Measurements from ENCODE around the gene GALNTL6. TPM values are rescaled to one million over a fixed set of nuclear protein-coding genes. Genes with fewer than 3 reads are reported as not detected.

GALNTL6 gene
- polyA plus RNA-seq, 1 donor from 2014 or later, result 14.9 TPM

DNA sequence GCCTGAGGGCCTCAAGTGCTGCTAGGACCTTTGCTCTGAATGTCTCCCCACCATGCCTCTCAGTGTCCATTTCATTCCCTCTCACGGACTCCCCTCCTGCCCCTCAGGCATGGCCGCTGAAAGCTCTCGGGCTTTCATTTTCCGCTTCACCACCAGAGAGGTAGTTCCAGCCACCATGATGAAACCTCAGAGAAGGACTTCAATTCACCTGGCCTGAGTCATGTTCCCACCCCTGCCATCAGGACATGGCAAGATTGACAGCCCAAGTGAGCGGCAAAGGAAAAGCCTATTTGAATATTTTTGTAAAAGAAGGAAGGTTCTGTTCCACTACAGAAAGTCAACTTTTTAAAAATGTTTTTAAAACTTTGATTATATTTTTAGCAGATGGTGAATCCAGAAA is 1106.1 kb downstream of the GALNTL6 start:
- H3K27me3 ChIP-seq (ENCODE audit: insufficient read depth, low read depth, low read length), result no peaks in the 10 kb centered on the region
- H3K9me2 ChIP-seq (ENCODE audit: insufficient read depth, low read length), result no peaks in the 10 kb centered on the region
- H4K20me1 ChIP-seq (ENCODE audit: insufficient read depth), result no peaks in the 10 kb centered on the region
- no peak overlapping the region for H3K9ac ChIP-seq (ENCODE audit: low read length)
- H3K27ac ChIP-seq (ENCODE audit: low read length), result no peak overlapping the region
- H3K36me3 ChIP-seq (ENCODE audit: insufficient read depth, low read length), result no peaks in the 10 kb centered on the region
- no peaks in the 10 kb centered on the region for H3K79me2 ChIP-seq (replicated peaks; ENCODE audit: insufficient read depth, low read length)
- TF ChIP-seq TAF1 (IDR thresholded peaks at IDR 0.05; ENCODE audit: low read depth) (no peak), EP300 (conservative IDR thresholded peaks at IDR 0.05; ENCODE audit: poor library complexity, severe bottlenecking) (no peak), POLR2AphosphoS5 (IDR thresholded peaks at IDR 0.05) (no peak), CTCF (IDR thresholded peaks at IDR 0.05; ENCODE audit: poor library complexity, severe bottlenecking) (no peak), SMC3 (conservative IDR thresholded peaks at IDR 0.05; ENCODE audit: poor library complexity) (no peak), MXI1 (conservative IDR thresholded peaks at IDR 0.05; ENCODE audit: poor library complexity, severe bottlenecking) (no peak), RAD21 (conservative IDR thresholded peaks at IDR 0.05) (no peak), REST (IDR thresholded peaks at IDR 0.05; ENCODE audit: borderline replicate concordance) (no peak), EZH2 (IDR thresholded peaks at IDR 0.05; ENCODE audit: borderline replicate concordance, insufficient read depth, low read length, poor library complexity, severe bottlenecking) (no peak)
- no peaks in the 10 kb centered on the region for H3F3A ChIP-seq (ENCODE audit: insufficient read depth, low read length, poor library complexity, severe bottlenecking)
- H2AFZ ChIP-seq (ENCODE audit: low read depth, low read length), result no peak overlapping the region
- no peak overlapping the region for H3K4me2 ChIP-seq (ENCODE audit: low read length)
- no peaks in the 10 kb centered on the region for H3K9me3 ChIP-seq (ENCODE audit: low read length)
- no peak overlapping the region for H3K4me3 ChIP-seq (ENCODE audit: low read length)

DNA sequence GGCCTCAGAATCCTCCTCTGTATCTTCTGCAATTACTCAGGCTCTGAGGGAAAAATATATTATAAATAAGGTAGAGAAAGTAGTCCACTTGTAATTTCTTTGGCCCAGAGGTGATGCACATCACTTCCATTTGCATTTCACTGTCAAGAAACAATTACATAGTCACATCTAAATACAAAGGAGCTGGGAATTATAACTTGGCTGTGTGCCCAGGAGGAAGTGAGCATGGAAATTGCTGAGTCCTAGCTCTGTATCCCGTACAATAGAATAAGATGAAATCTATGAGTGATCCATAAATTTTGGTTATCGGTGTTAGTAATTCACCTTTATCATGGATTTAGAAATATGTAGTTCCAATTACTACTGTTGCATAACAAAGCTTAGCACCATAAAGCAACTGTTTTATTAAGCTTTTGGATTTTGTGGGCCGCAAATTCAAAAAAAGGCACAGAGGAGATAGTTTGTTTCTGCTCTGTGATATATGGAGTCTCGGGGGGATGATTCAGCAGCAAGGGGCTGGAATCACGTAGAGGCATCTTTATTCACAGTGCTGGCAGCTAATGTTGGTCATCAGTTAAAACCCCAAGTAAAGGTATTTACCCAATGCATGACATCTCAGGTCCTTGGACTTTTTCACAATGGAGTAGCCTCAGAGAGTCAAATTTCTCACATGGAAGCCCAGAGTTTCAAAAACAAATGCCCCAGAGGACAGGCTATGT is 1114.1 kb downstream of the GALNTL6 start:
- H3K79me2 ChIP-seq (replicated peaks; ENCODE audit: insufficient read depth, low read length), result no peaks in the 10 kb centered on the region
- no peak overlapping the region for H3K9ac ChIP-seq (ENCODE audit: low read length)
- no peak for TF ChIP-seq EP300 (conservative IDR thresholded peaks at IDR 0.05; ENCODE audit: poor library complexity, severe bottlenecking)
- no peak for TF ChIP-seq RAD21 (conservative IDR thresholded peaks at IDR 0.05)
- TF ChIP-seq TAF1 (IDR thresholded peaks at IDR 0.05; ENCODE audit: low read depth), result no peak
- no peak for TF ChIP-seq POLR2AphosphoS5 (IDR thresholded peaks at IDR 0.05)
- no peak for TF ChIP-seq REST (IDR thresholded peaks at IDR 0.05; ENCODE audit: borderline replicate concordance)
- no peak for TF ChIP-seq CTCF (IDR thresholded peaks at IDR 0.05; ENCODE audit: poor library complexity, severe bottlenecking)
- H3K9me2 ChIP-seq (ENCODE audit: insufficient read depth, low read length), result no peaks in the 10 kb centered on the region
- H3K4me2 ChIP-seq (ENCODE audit: low read length), result no peak overlapping the region
- H3K9me3 ChIP-seq (ENCODE audit: low read length), result no peaks in the 10 kb centered on the region
- H3F3A ChIP-seq (ENCODE audit: insufficient read depth, low read length, poor library complexity, severe bottlenecking), result no peaks in the 10 kb centered on the region
- H3K27me3 ChIP-seq (ENCODE audit: insufficient read depth, low read depth, low read length), result no peaks in the 10 kb centered on the region
- H2AFZ ChIP-seq (ENCODE audit: low read depth, low read length), result no peak overlapping the region
- no peak overlapping the region for H3K27ac ChIP-seq (ENCODE audit: low read length)
- no peak overlapping the region for H3K4me3 ChIP-seq (ENCODE audit: low read length)
- no peaks in the 10 kb centered on the region for H4K20me1 ChIP-seq (ENCODE audit: insufficient read depth)
- H3K36me3 ChIP-seq (ENCODE audit: insufficient read depth, low read length), result no peaks in the 10 kb centered on the region
